GM19397 (cell line): ENCODE results near the gene NKAIN2.

Experiments used
- ATAC-seq: cut with Tn5 transposase; IDR thresholded peaks from one replicate; pipeline ENCODE4 v1.9.1; 2021; ENCODE audit warnings: mild to moderate bottlenecking, moderate library complexity; ENCODE audit not compliant: unreplicated experiment

Gene NKAIN2

DNA sequence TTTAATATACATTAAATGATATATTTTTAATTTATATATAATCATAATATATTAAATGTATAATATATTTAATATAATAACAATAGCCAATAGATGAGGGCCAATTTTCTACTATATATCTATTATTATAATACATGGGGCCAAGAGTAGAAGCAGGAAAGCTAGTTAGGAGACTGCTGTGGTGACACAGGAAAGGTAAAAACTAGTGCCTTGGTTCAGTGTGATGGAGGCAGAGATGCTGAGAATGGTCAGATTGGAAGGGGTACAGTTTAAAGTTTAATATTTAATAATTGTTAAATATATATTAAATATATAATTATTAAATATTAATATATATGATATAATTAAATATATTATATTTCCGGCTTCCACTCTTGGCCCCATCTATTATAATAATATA is 1055.7 kb downstream of the NKAIN2 start:
- no peak for ATAC-seq

DNA sequence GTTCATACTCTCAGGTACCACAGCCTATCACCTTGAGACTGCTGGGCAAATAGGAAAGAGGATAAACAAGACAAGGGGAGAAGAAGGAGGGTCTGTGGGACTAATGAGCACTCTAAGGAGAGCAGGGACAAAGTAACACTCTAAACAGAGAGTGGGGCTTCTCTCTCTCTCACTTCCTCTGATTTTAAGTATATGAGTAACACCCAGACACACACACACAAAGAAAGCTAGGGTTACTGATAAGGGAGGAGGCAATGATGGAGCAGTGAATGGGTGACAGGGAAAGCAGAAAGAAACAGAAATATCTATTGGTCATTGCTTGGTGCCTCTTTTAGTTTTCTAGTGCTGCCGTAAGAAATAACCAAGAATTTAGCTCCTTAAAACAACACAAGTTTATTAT is 1062.4 kb downstream of the NKAIN2 start:
- no peak for ATAC-seq

DNA sequence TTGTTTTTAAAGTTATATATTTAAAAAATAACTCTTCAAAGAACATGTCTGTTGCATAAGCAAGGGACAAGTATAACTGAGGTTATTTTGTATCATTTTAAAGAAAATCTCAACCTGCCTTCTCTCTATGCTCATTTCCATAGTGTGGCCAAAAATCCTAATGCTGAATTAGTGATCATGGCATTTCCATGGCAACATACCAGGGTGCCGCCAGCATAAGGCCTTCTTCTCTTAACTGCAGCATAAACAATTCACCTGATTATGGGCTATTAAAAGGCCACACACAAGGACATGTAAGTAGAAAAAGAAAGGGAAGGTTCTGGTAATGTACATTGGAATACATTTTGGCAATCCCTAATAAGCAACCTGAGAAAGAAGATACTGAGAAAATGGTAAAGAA is 1063.5 kb downstream of the NKAIN2 start:
- ATAC-seq: no peak

DNA sequence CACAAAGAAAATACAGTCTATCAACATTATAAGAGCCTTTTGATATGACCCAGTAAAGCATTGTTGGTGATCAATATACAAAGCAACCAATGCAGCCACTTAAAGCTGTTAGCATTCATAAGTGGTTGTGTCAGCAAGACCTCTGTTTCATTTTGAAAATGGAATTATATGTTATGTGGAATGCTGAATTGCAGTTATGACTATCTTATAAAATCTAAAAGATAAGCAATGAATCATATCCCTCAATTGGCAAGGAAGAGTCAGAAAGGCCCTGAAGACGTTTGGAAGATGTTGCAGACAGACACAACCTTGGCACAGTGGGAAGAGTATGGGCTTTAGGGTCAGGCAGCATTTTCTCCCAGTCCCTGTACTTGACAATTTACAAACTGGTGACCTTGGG is 1064.8 kb downstream of the NKAIN2 start:
- ATAC-seq: no peak

DNA sequence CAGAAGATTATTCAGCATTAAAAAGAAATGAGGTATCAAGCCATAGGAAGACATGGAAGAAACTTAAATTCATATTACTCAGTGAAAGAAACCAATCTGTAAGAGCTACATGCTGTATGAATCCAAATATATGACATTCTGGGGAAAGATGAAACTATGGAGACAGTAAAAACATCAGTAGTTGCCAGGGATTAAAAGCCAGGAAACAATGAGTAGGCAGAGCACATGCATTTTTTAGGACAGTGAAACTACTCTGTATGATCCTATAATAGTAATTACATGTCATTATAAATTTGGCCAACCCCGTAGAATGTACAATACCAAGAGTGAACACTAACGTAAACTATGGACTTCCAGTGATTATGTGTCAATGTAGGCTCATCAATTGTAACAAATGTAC is 1065.8 kb downstream of the NKAIN2 start:
- no peak for ATAC-seq

DNA sequence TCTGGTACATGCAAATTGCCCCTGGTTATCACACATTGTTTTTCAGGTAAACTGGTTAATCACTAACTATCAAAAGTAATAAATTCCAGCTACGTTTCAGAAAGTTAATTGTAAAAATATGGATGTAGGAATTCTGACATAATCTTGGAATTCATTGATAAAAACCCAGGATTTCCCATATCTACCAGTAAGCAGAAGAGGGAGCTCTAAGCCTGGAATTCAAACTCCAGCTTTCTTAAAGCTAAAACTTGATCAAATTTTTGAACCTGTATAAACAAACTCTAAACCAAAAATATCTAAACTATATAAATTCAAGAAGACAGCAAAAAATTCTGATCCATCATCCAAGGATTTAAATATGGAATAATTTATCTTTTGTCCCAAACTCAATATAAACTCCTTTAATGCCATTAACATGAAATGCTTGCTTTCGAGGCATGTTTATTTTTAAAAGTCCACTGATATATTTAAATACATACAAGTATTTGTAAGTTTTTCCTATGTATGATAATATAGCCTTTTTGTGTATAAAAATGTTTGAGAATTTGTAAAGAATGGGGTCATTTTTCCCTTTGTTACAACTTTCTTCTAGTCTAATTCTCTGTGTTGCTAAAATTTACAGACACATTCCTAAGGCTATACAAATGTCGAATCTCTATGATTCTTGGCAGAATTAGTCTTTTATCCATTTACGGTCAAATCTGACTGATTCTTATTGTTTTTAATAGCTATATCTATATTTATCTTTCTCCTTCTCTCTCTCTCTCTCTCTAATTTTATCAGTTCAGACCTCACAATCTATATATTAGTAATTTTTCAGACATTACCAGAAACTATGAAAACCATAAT is 1067.2 kb downstream of the NKAIN2 start:
- ATAC-seq: no peak

DNA sequence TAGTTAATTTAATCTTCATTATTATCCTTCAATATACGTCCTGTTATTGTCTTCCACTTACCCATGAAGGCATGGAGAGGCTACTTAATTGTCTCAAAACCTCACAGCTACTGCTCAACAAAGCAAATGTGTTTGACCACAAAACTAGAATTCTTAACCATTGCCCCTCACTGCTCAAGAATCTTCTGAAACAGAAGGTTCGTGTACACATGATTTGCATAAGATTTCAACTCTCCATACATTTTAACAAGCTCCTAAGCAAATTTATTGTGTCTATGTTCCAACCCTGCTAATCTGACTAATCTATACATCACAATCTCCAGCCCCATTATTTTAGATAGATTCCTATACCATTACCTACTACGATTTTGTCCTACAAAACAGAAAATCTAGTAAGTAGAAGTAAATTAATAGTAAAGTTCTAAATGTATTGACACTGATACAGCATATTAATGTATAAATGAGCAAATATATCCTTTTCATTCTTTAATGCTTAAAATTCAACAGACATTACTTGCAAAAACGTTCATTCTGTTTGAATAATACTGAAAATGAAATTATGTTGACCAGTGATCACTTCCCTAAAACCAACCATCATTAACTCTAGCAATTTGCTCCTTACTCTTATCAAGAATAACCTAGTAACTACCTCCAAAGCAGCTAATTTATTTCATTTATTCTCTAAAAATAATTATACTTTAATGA is 1068.8 kb downstream of the NKAIN2 start:
- peak; percentile 90 for ATAC-seq

DNA sequence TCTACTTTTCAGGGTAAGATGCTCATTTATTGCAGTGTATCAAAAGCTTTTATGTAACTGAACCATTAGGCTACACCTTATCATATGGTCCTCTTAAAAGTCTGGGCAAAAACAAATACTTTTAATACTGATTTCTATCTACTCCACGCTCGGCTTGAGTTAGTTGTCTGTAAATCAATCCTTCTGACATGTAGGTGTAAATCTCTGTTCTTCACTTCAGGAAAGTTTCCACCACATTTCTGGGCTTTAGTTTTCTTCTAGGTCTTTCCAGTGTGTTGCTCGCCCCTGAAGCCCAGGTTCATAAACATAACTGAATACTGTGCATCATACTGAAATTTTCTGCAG is 1069.4 kb downstream of the NKAIN2 start:
- ATAC-seq: no peak
